A549 (cell line): ENCODE data around the gene MGLL. TPM values are rescaled to one million over a fixed set of nuclear protein-coding genes. Genes with fewer than 3 reads are reported as not detected.
A peak's percentile ranks its signal among the peaks of the same experiment; 100 is the strongest.

Source experiments
- ATAC-seq, 2 experiments: fragments of 200-7000 bp in 1 of 2; fragments of >200 bp in 1 of 2; cut with Nextera tagmentation in 1 of 2; cut with Tn5 transposase in 1 of 2; 3 replicates each; pipeline versions ENCODE4 v1.8.0 to v1.9.1; 2018 to 2020; ENCODE audit warnings: mild to moderate bottlenecking in 1 of 2, moderate library complexity in 1 of 2
- CTCF ChIA-PET: fragments of 300-600 bp; sonication (Branson Sonifier 250); formaldehyde crosslinking; extraction: SDS; loops from one replicate; lab custom pipeline; 2021; ENCODE audit warnings: antibody characterized with exemption, inconsistent platforms; lab: Yijun Ruan, JAX
- POLR2A ChIA-PET: fragments of 350-600 bp; formaldehyde crosslinking; extraction: SDS; loops from one replicate; lab custom pipeline; 2021; ENCODE audit warnings: antibody characterized with exemption, inconsistent platforms; lab: Yijun Ruan, JAX
- DNase-seq, 2 experiments: peaks; one replicate each; pipeline versions ENCODE4 v3.0.0 to v3.0.0-alpha.2; 2011 to 2016; ENCODE audit warnings: low read depth in 1 of 2, low spot score in 1 of 2
- FAIRE-seq: peaks from 2 replicates; lab custom pipeline; 2011; peaks lifted over from hg19 to GRCh38; lab: Jason Lieb, UNC
- H3K27ac ChIP-seq, 2 experiments: fragments of >200 bp; sonication (Bioruptor Twin); formaldehyde crosslinking; 3 replicates each; pipeline ENCODE4 v1.5.1; 2016 to 2017
- H3K4me1 ChIP-seq: fragments of >200 bp; sonication (Bioruptor Twin); formaldehyde crosslinking; 3 replicates; pipeline ENCODE4 v1.6.1; 2016
- H3K4me2 ChIP-seq: fragments of >200 bp; sonication (Bioruptor Twin); formaldehyde crosslinking; 3 replicates; pipeline ENCODE4 v1.6.1; 2016
- H3K4me3 ChIP-seq: fragments of >200 bp; sonication (Bioruptor Twin); formaldehyde crosslinking; 3 replicates; pipeline ENCODE4 v1.5.1; 2016
- H3K9me3 ChIP-seq: fragments of >200 bp; sonication (Bioruptor Twin); formaldehyde crosslinking; 3 replicates; pipeline ENCODE4 v1.6.1; 2016
- ATOH8 ChIP-seq: fragments of 250-450 bp; sonication (Bioruptor Pico); IDR thresholded peaks from 2 replicates; pipeline ENCODE4 v1.5.0; 2020; ENCODE audit warnings: low read depth, mild to moderate bottlenecking, moderate library complexity
- E2F6 ChIP-seq: IDR thresholded peaks from 2 replicates; pipeline ENCODE4 v1.6.1; 2012; ENCODE audit warnings: low read depth, borderline replicate concordance
- FOSL2 ChIP-seq, 2 experiments: fragments of 450-650 bp in 1 of 2; fragments of >200 bp in 1 of 2; sonication (Bioruptor Twin) in 1 of 2; formaldehyde crosslinking; IDR thresholded peaks; 2 replicates each; pipeline versions ENCODE4 v1.5.0 to v1.6.1; 2016 to 2020; ENCODE audit warnings: mild to moderate bottlenecking in 1 of 2, moderate library complexity in 1 of 2
- HDAC2 ChIP-seq: fragments of 200-600 bp; sonication (generic); IDR thresholded peaks from 2 replicates; pipeline ENCODE4 v1.6.1; 2016
- HES2 ChIP-seq: fragments of >200 bp; sonication (Bioruptor Twin); formaldehyde crosslinking; IDR thresholded peaks from 2 replicates; pipeline ENCODE4 v1.6.1; 2016
- HEYL ChIP-seq: fragments of 250-450 bp; sonication (Bioruptor Pico); IDR thresholded peaks from 2 replicates; pipeline ENCODE4 v1.8.0; 2021; ENCODE audit warnings: mild to moderate bottlenecking, moderate library complexity
- HMGXB4 ChIP-seq: fragments of 250-450 bp; sonication (Bioruptor Pico); IDR thresholded peaks from 2 replicates; pipeline ENCODE4 v1.5.0; 2021; ENCODE audit warnings: mild to moderate bottlenecking, moderate library complexity, borderline replicate concordance
- HOXB13 ChIP-seq: fragments of 250-450 bp; sonication (Bioruptor Pico); IDR thresholded peaks from 2 replicates; pipeline ENCODE4 v1.5.0; 2020; ENCODE audit warnings: low read depth, mild to moderate bottlenecking, moderate library complexity
- JUNB ChIP-seq: fragments of >200 bp; sonication (Bioruptor Twin); formaldehyde crosslinking; IDR thresholded peaks from 2 replicates; pipeline ENCODE4 v1.6.1; 2016
- MAZ ChIP-seq: fragments of 150-350 bp; IDR thresholded peaks from 2 replicates; pipeline ENCODE4 v1.6.1; 2014; ENCODE audit warnings: antibody characterized with exemption, low read depth, low read length, borderline replicate concordance
- NFE2L2 ChIP-seq: fragments of 150-350 bp; conservative IDR thresholded peaks from 2 replicates; pipeline ENCODE4 v1.6.1; 2014; ENCODE audit warnings: low read length
- NPAS2 ChIP-seq: fragments of 250-450 bp; sonication (Bioruptor Pico); IDR thresholded peaks from 2 replicates; pipeline ENCODE4 v1.8.0; 2022; ENCODE audit warnings: mild to moderate bottlenecking, moderate library complexity, borderline replicate concordance
- POLR2AphosphoS2 ChIP-seq: conservative IDR thresholded peaks from 2 replicates; pipeline ENCODE4 v1.6.1; 2012; ENCODE audit warnings: low read length, improper control_type of control experiment, inconsistent platforms
- ZC3H11A ChIP-seq: fragments of 450-650 bp; IDR thresholded peaks from 2 replicates; pipeline ENCODE4 v1.6.1; 2014; ENCODE audit warnings: antibody characterized with exemption, mild to moderate bottlenecking
- ZFP36 ChIP-seq: fragments of 450-650 bp; IDR thresholded peaks from 2 replicates; pipeline ENCODE4 v1.6.1; 2014; ENCODE audit warnings: borderline replicate concordance; ENCODE audit not compliant: partially characterized antibody
- ZNF302 ChIP-seq: fragments of 250-450 bp; sonication (Bioruptor Pico); IDR thresholded peaks from 2 replicates; pipeline ENCODE4 v1.9.0; 2021; ENCODE audit warnings: inconsistent platforms, mild to moderate bottlenecking, moderate library complexity
- ZSCAN20 ChIP-seq: fragments of 250-450 bp; sonication (Bioruptor Pico); IDR thresholded peaks from 2 replicates; pipeline ENCODE4 v1.8.0; 2022; ENCODE audit warnings: mild to moderate bottlenecking, moderate library complexity
- WGBS: methylation state at CpG from one replicate; pipeline ENCODE4 v1.1.6; 2017; ENCODE audit errors: missing lambda C conversion rate; 5-methylcytosine and 5-hydroxymethylcytosine counted together
- polyA plus RNA-seq, 4 experiments: library from polyadenylated mRNA; depleted of rRNA in 3 of 4; stranded (reverse); fragments of >200 nt; fragmentation: RNase III in 1 of 4; extraction: RNeasy Plus Mini Kit Qiagen cat#74134 plus additional on column Dnase treatment in 1 of 4; gene quantifications; 2 replicates in 3 of 4; 3 replicates in 1 of 4; pipeline ENCODE4 v1.2.3, GENCODE V29; 2011 to 2017
- TF ChIP-seq, protein P1 (sequence below): IDR thresholded peaks from 2 replicates; pipeline ENCODE4 v1.6.1; 2012
- TF ChIP-seq, protein P2 (sequence below): IDR thresholded peaks from 2 replicates; pipeline ENCODE4 v1.6.1; 2012

The MGLL gene
- polyA plus RNA-seq, 2 of the 4 experiments (the other 2 are of a cell fraction): 38.5 to 41.5 TPM

DNA sequence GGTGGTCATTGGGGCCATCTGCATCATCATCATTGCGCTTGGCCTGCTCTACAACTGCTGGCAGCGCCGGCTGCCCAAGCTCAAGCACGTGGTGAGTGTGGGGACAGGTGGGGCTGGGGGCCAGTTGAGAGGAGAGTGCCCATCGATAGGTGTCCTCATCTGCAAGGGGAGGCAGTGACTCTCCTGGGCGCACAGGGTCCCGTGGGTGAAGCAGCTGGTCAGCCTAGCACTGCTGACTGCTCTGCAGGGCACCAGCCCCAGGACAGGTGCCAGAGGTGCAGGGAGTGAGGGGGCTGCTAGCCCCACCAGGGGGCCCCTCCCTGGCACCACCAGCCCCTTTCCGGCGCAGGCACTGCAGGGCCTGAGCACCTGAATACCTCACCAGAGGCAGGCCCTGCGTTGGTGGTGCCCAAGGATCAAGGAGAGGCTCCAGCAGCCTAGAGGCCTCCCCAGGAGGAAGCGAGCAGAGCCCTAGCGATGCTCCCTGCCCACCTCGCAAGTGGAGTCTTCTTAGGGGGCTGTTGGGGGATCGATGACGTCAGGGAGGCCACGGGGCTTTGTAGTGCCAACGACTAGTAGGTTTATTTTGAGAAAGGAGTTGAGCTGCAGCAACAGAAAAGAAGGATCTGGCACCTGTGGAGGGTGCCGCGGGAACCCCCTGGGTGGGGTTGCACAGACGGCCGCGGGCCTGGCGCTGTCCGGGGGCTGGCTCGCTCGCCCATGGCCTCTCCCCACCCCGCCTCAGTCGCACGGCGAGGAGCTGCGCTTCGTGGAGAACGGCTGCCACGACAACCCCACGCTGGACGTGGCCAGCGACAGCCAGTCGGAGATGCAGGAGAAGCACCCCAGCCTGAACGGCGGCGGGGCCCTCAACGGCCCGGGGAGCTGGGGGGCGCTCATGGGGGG lies 150.5 kb downstream of the MGLL start:
- ATAC-seq: peak; percentile 9 to 41; a peak in 3 of 6 replicates
- Histone ChIP-seq H3K4me2 (peak overlapping the region; percentile 72), H3K27ac (peak overlapping the region; percentile 100), H3K9me3 (no peaks in the 10 kb centered on the region), H3K4me1 (peaks cover 11% of the 10 kb centered on the region; the same call in 1 of the 3 replicates), H3K4me3 (peak overlapping the region; percentile 100)
- DNase-seq: no peak
- ChIA-PET POLR2A (no interaction called here), CTCF (interaction anchor here (1.3 to 2.8 kb wide), 3 partner anchors 20 to 288 kb away, joined by 3 to 21 read pairs (median 5); no protein-coding TSS in a partner anchor)
- TF ChIP-seq HDAC2 (no peak), E2F6 (peak; percentile 14; the same call in 1 of the 2 replicates), HES2 (no peak)
- TF ChIP-seq, protein P1, sequence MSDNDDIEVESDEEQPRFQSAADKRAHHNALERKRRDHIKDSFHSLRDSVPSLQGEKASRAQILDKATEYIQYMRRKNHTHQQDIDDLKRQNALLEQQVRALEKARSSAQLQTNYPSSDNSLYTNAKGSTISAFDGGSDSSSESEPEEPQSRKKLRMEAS: peak; percentile 31; the same call in 1 of the 2 replicates
- 17% methylated on average over 23 of the region's 44 CpGs for WGBS
- FAIRE-seq: no peak

DNA sequence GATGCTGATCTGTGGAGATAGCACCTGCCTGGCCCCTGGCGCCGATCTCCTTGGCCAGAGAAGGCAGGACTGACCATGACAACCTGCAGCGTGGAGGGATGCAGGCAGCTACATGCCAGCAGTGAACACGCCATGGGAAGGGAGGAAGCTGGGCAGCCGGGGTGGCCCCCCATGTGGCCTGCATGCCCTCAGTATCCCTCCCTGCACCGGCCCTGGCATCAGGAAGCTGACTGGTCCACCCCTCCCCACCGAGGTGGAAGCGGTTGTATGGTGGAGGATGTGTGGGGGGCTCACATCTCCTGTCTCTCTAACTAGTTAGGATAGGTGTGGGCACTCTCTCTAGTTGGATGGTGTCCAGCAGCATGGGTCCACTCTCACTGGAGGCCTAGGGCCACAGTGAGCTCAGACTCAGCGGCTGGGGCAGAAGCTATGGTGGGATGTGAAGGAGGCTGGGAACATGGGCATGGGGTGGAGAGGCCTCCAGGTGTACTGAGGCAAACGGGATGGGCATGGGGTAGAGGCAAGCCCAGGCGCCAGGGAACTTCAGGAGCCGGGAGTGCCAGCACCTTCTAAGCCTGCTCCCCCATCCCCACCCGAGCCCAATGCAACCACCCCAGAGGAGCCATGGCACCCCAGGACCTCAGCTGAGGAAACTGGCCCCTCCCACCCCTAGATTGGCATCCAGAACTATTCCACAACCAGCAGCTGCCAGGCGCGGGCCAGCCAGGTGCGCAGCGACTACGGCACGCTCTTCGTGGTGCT lies 151.4 kb downstream of the MGLL start:
- FAIRE-seq (no peak), ATAC-seq (no peak), DNase-seq (no peak)
- Histone ChIP-seq H3K4me3 (no peak overlapping the region), H3K4me2 (peak overlapping the region; percentile 72), H3K4me1 (peaks cover 11% of the 10 kb centered on the region; the same call in 1 of the 3 replicates), H3K27ac (peak overlapping the region in 1 of 2 experiments; percentile 100; a peak in 3 of 6 replicates), H3K9me3 (no peaks in the 10 kb centered on the region)
- POLR2A ChIA-PET: no interaction called here
- TF ChIP-seq ZFP36: no peak
- TF ChIP-seq E2F6: no peak
- TF ChIP-seq, protein P2, sequence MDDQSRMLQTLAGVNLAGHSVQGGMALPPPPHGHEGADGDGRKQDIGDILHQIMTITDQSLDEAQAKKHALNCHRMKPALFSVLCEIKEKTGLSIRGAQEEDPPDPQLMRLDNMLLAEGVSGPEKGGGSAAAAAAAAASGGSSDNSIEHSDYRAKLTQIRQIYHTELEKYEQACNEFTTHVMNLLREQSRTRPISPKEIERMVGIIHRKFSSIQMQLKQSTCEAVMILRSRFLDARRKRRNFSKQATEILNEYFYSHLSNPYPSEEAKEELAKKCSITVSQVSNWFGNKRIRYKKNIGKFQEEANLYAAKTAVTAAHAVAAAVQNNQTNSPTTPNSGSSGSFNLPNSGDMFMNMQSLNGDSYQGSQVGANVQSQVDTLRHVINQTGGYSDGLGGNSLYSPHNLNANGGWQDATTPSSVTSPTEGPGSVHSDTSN: no peak
- no peak for TF ChIP-seq HEYL (CRISPR knock-in tag)
- TF ChIP-seq HOXB13 (CRISPR knock-in tag): no peak
- no peak for TF ChIP-seq HDAC2
- no peak for TF ChIP-seq POLR2AphosphoS2
- no peak for TF ChIP-seq MAZ
- TF ChIP-seq HMGXB4 (CRISPR knock-in tag): no peak
- TF ChIP-seq JUNB: no peak
- TF ChIP-seq ZC3H11A: no peak
- TF ChIP-seq NPAS2 (CRISPR knock-in tag): no peak
- TF ChIP-seq ZSCAN20: no peak
- TF ChIP-seq FOSL2 (IDR thresholded peaks at IDR 0.05): no peak
- TF ChIP-seq FOSL2 (CRISPR knock-in tag; IDR thresholded peaks at IDR 0.05): no peak
- no peak for TF ChIP-seq ZNF302 (CRISPR knock-in tag)
- TF ChIP-seq ATOH8: no peak
- no peak for TF ChIP-seq NFE2L2
- CTCF ChIA-PET: interaction anchor here (0.7 to 2.8 kb wide), 4 partner anchors 7 to 289 kb away, joined by 3 to 21 read pairs (median 4); no protein-coding TSS in a partner anchor
- 94% methylated on average over 8 of the region's 20 CpGs for WGBS
